Coronary artery (tissue), 2 donors: Measurements from ENCODE around the gene LRRC26.
"Not testable (repeated sequence)": the region's sequence is repeated elsewhere in the genome, so short reads cannot be mapped to it uniquely, and the experiment has no call there.

ENCODE experiments used
- DNase-seq: peaks from one replicate; pipeline ENCODE4 v3.0.0-alpha.2; 2017; ENCODE audit warnings: low spot score
- H3K27ac ChIP-seq, 2 donors: fragments of 200-600 bp; sonication (generic); one replicate each; pipeline ENCODE4 v1.5.1; 2016 to 2019
- H3K4me3 ChIP-seq: fragments of 200-600 bp; sonication (generic); 2 replicates; pipeline ENCODE4 v1.5.1; 2016; ENCODE audit warnings: mild to moderate bottlenecking, moderate library complexity
- CTCF ChIP-seq: fragments of 200-600 bp; sonication (generic); IDR thresholded peaks from one replicate; pipeline ENCODE4 v1.5.1; 2019; ENCODE audit warnings: antibody characterized with exemption

The LRRC26 gene

GRCh38 chr9:137140151-137141012, 29.5 kb downstream of the LRRC26 start:
- no peak overlapping the region for H3K27ac ChIP-seq
- no peak overlapping the region for H3K4me3 ChIP-seq
- TF ChIP-seq CTCF: no peak
- no peak for DNase-seq

- no peak for TF ChIP-seq CTCF
- H3K4me3 ChIP-seq: peak overlapping the region; percentile 27
- no peak overlapping the region for H3K27ac ChIP-seq
- DNase-seq: no peak
Measured at GRCh38 chr9:137139468-137140150, 30.2 kb downstream of the LRRC26 start.

- no peak for TF ChIP-seq CTCF
- H3K27ac ChIP-seq: no peak within 1 kb of the TSS
- peak within 1 kb of the TSS; percentile 27 for H3K4me3 ChIP-seq
- no peak for DNase-seq
Measured at GRCh38 chr9:137138722-137139467, 31.0 kb downstream of the LRRC26 start, which contains the start of gene GRIN1. TSS of gene GRIN1 (plus strand) at chr9:137139154. CDS start at chr9:137139487, 333 bp downstream.

- no peak overlapping the region for H3K27ac ChIP-seq
- H3K4me3 ChIP-seq: no peak overlapping the region
- no peak for TF ChIP-seq CTCF
- no peak for DNase-seq
Measured at GRCh38 chr9:137138058-137138721, 31.7 kb downstream of the LRRC26 start.

GRCh38 chr9:137136881-137137607, 32.8 kb downstream of the LRRC26 start:
- Histone ChIP-seq H3K27ac (no peak overlapping the region), H3K4me3 (no peak overlapping the region)
- no peak for TF ChIP-seq CTCF
- DNase-seq: no peak

GRCh38 chr9:137136261-137136880, 33.5 kb downstream of the LRRC26 start:
- Histone ChIP-seq H3K27ac (no peak overlapping the region), H3K4me3 (no peak overlapping the region)
- no peak for TF ChIP-seq CTCF
- DNase-seq: no peak

GRCh38 chr9:137135154-137135553, 34.7 kb downstream of the LRRC26 start:
- not testable (repeated sequence) for H3K27ac ChIP-seq, H3K4me3 ChIP-seq, DNase-seq
